Measurements from ENCODE around the gene OSCAR. TPM values are rescaled to one million over a fixed set of nuclear protein-coding genes. Genes with fewer than 3 reads are reported as not detected.
A peak's percentile ranks its signal among the peaks of the same experiment; 100 is the strongest.

The OSCAR gene
- total RNA-seq, 1 donor from 2014 or later: 0.79 TPM

- H3K36me3 ChIP-seq (ENCODE audit: control insufficient read depth, insufficient read depth, low read length): peaks cover 5% of the 10 kb centered on the region
- H3K4me3 ChIP-seq (ENCODE audit: low read depth, low read length): peak overlapping the region; percentile 47
- FAIRE-seq: no peak
- H3K27me3 ChIP-seq (ENCODE audit: control insufficient read depth, insufficient read depth, low read length): no peaks in the 10 kb centered on the region
- TF ChIP-seq, protein P1, sequence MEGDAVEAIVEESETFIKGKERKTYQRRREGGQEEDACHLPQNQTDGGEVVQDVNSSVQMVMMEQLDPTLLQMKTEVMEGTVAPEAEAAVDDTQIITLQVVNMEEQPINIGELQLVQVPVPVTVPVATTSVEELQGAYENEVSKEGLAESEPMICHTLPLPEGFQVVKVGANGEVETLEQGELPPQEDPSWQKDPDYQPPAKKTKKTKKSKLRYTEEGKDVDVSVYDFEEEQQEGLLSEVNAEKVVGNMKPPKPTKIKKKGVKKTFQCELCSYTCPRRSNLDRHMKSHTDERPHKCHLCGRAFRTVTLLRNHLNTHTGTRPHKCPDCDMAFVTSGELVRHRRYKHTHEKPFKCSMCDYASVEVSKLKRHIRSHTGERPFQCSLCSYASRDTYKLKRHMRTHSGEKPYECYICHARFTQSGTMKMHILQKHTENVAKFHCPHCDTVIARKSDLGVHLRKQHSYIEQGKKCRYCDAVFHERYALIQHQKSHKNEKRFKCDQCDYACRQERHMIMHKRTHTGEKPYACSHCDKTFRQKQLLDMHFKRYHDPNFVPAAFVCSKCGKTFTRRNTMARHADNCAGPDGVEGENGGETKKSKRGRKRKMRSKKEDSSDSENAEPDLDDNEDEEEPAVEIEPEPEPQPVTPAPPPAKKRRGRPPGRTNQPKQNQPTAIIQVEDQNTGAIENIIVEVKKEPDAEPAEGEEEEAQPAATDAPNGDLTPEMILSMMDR (IDR thresholded peaks at IDR 0.05; ENCODE audit: insufficient read depth, low read length, severe bottlenecking): no peak
- DNase-seq (ENCODE audit: low read depth): peak; percentile 29
Measured at GRCh38 chr19:54136086-54136863, 35.7 kb upstream of the OSCAR start.

DNA sequence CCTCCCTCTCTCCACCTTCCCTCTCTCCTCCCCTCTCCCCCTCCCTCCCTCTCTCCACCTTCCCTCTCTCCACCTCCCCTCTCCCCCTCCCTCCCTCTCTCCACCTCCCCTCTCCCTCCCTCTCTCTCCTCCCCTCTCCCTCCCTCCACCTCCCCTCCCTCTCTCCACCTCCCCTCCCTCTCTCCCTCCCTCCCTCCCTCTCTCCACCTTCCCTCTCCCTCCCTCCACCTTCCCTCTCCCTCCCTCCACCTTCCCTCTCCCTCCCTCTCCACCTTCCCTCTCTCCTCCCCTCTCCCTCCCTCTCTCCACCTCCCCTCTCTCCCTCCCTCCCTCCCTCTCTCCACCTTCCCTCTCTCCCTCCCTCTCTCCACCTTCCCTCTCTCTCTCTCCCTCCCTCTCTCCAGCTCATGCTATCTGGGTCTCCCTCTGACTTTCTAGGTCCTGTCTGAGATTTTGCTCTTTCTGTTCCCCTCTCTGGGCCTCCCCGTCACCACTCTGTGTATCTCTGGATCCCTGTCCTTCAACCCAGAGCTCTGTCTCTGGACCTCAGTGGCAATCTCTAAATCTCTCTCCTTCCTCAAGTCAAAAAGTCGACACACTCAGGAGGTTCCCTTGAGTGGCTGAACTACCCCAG, 33.5 kb upstream of the OSCAR start:
- Histone ChIP-seq H3K4me3 (ENCODE audit: low read depth, low read length) (no peak overlapping the region), H3K36me3 (ENCODE audit: control insufficient read depth, insufficient read depth, low read length) (peaks cover 4% of the 10 kb centered on the region), H3K27me3 (ENCODE audit: control insufficient read depth, insufficient read depth, low read length) (no peaks in the 10 kb centered on the region)
- TF ChIP-seq, protein P1 (IDR thresholded peaks at IDR 0.05; ENCODE audit: insufficient read depth, low read length, severe bottlenecking): no peak
- DNase-seq (ENCODE audit: low read depth) (no peak), FAIRE-seq (peak; percentile 13)

- TF ChIP-seq, protein P1 (IDR thresholded peaks at IDR 0.05; ENCODE audit: insufficient read depth, low read length, severe bottlenecking): no peak
- no peaks in the 10 kb centered on the region for H3K27me3 ChIP-seq (ENCODE audit: control insufficient read depth, insufficient read depth, low read length)
- H3K36me3 ChIP-seq (ENCODE audit: control insufficient read depth, insufficient read depth, low read length): peaks cover 4% of the 10 kb centered on the region
- FAIRE-seq (no peak), DNase-seq (ENCODE audit: low read depth) (peak; percentile 32)
- no peak overlapping the region for H3K4me3 ChIP-seq (ENCODE audit: low read depth, low read length)
Measured at GRCh38 chr19:54133312-54133956, 32.8 kb upstream of the OSCAR start.

DNA sequence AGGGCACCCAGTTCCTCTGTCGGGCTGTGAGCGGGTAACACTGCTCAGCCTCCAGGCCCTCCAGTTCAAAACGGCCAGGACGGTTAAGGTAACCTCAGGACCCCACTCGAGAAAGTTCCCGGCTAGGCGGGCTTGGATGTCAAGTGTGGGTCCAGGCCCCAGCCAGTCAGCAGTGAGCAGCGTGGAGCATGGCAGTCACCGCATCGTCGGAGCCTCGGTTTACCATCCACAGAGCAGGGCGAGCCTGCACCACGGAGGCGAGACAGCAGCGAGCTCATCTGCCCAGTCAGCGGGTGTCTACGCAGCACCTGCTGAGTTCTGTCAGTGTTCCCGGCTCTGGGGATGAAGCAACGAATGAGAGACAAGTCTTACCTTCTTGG, 29.0 kb upstream of the OSCAR start:
- H3K4me3 ChIP-seq (ENCODE audit: low read depth, low read length): no peak overlapping the region
- no peak for FAIRE-seq
- no peak for DNase-seq (ENCODE audit: low read depth)
- TF ChIP-seq, protein P1 (IDR thresholded peaks at IDR 0.05; ENCODE audit: insufficient read depth, low read length, severe bottlenecking): no peak
- no peaks in the 10 kb centered on the region for H3K27me3 ChIP-seq (ENCODE audit: control insufficient read depth, insufficient read depth, low read length)
- H3K36me3 ChIP-seq (ENCODE audit: control insufficient read depth, insufficient read depth, low read length): peaks cover 15% of the 10 kb centered on the region

DNA sequence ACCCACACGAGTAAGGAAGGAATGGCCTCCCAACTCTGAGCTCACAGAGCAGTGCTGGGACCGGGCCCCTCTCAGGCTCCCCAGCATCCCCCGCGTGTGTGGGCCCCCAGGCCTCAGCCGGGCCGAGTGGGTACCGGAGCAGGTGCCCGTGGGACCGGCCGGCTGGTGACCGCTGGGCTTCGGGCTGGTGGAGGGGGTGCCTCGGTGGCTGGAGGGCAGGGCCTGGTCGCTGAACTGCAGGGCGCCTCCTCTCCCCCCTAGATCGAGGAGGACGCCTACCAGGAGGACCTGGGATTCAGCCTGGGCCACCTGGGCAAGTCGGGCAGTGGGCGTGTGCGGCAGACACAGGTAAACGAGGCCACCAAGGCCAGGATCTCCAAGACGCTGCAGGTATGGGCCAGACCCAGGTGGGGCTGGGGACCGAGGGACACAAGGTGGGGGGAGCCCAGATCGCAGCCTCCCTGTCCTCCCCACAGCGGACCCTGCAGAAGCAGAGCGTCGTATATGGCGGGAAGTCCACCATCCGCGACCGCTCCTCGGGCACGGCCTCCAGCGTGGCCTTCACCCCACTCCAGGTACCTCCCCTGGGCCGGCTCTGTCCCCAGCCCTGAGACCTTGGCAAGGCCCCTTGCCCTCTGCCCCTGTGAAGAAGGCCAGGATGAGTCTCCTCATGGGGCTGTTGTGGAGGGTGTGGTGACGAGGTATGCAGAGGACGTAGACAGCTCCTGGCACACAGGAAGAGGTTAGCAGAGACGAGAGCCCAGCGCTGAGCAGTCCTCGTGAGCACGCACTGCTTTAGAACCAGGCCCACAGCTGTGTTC, 28.4 kb upstream of the OSCAR start:
- H3K27me3 ChIP-seq (ENCODE audit: control insufficient read depth, insufficient read depth, low read length): no peaks in the 10 kb centered on the region
- H3K36me3 ChIP-seq (ENCODE audit: control insufficient read depth, insufficient read depth, low read length): peaks cover 18% of the 10 kb centered on the region
- FAIRE-seq (no peak), DNase-seq (ENCODE audit: low read depth) (no peak)
- no peak overlapping the region for H3K4me3 ChIP-seq (ENCODE audit: low read depth, low read length)
- TF ChIP-seq, protein P1 (IDR thresholded peaks at IDR 0.05; ENCODE audit: insufficient read depth, low read length, severe bottlenecking): no peak
